ENCODE results near the gene C22orf42. TPM values are rescaled to one million over a fixed set of nuclear protein-coding genes. Genes with fewer than 3 reads are reported as not detected.
"Not testable (repeated sequence)": the region's sequence is repeated elsewhere in the genome, so short reads cannot be mapped to it uniquely, and the experiment has no call there.

The C22orf42 gene
- total RNA-seq, 4 donors from 2014 or later = not detected

- H3K4me3 ChIP-seq = no peak overlapping the region
- in situ Hi-C loops (cut with MboI; ENCODE audit: low sequenced_read_pairs in 4 of 4) = no loop called here
These were observed 16.0 kb upstream of the C22orf42 start for GRCh38 chr22:32175115-32175514.

GRCh38 chr22:32165681-32166080 lies 6.6 kb upstream of the C22orf42 start:
- ATAC-seq = no peak
- Histone ChIP-seq H3K4me3 (no peak overlapping the region), H3K27ac (no peak overlapping the region), H3K4me1 (no peaks in the 10 kb centered on the region), H3K9me3 (no peaks in the 10 kb centered on the region), H3K36me3 (no peaks in the 10 kb centered on the region), H3K27me3 (peaks cover 0 to 4% (median 2%) of the 10 kb centered on the region in 3 donors)
- TF ChIP-seq POLR2A (IDR thresholded peaks at IDR 0.05) (no peak), CTCF (IDR thresholded peaks at IDR 0.05 in 4 of 5, conservative IDR thresholded peaks at IDR 0.05 in 1 of 5) (no peak)
- intact Hi-C loops (cut with DNase I; ENCODE audit: low total_unique reads) = no loop called here
- no peak for DNase-seq
- in situ Hi-C loops (cut with MboI; ENCODE audit: low sequenced_read_pairs in 4 of 4) = no loop called here

More at GRCh38 chr22:32175115-32175514, 16.0 kb upstream of the C22orf42 start:
- no peaks in the 10 kb centered on the region for H3K36me3 ChIP-seq
- no peak for DNase-seq
- no peaks in the 10 kb centered on the region for H3K9me3 ChIP-seq
- H3K4me1 ChIP-seq = no peaks in the 10 kb centered on the region
- H3K27ac ChIP-seq = no peak overlapping the region
- intact Hi-C loops (cut with DNase I; ENCODE audit: low total_unique reads) = no loop called here
- no peak for TF ChIP-seq CTCF (IDR thresholded peaks at IDR 0.05 in 4 of 5, conservative IDR thresholded peaks at IDR 0.05 in 1 of 5)
- no peak for TF ChIP-seq POLR2A (IDR thresholded peaks at IDR 0.05)
- peaks cover 21 to 28% (median 27%) of the 10 kb centered on the region in 3 donors for H3K27me3 ChIP-seq
- no peak for ATAC-seq

- intact Hi-C loops (cut with DNase I; ENCODE audit: low total_unique reads) (no loop called here), in situ Hi-C loops (cut with MboI; ENCODE audit: low sequenced_read_pairs in 4 of 4) (no loop called here)
- no peak for DNase-seq
- Histone ChIP-seq H3K9me3 (no peaks in the 10 kb centered on the region), H3K4me1 (no peaks in the 10 kb centered on the region), H3K27me3 (peaks cover 0 to 4% (median 3%) of the 10 kb centered on the region in 3 donors), H3K4me3 (no peak overlapping the region), H3K27ac (no peak overlapping the region), H3K36me3 (no peaks in the 10 kb centered on the region)
- TF ChIP-seq POLR2A (IDR thresholded peaks at IDR 0.05) (no peak), CTCF (IDR thresholded peaks at IDR 0.05 in 4 of 5, conservative IDR thresholded peaks at IDR 0.05 in 1 of 5) (no peak)
- ATAC-seq = no peak
These were observed 5.2 kb upstream of the C22orf42 start for GRCh38 chr22:32164075-32164860.

- H3K9me3 ChIP-seq; H3K4me3 ChIP-seq; H3K27ac ChIP-seq; in situ Hi-C loops (cut with MboI; ENCODE audit: low sequenced_read_pairs in 4 of 4); H3K36me3 ChIP-seq; DNase-seq; H3K4me1 ChIP-seq; ATAC-seq; intact Hi-C loops (cut with DNase I; ENCODE audit: low total_unique reads): not testable (repeated sequence)
- H3K27me3 ChIP-seq = peaks cover 0 to 10% (median 3%) of the 10 kb centered on the region in 3 donors
These were observed 1.3 kb upstream of the C22orf42 start for GRCh38 chr22:32160411-32160810.

GRCh38 chr22:32157632-32158031 lies 1.5 kb downstream of the C22orf42 start:
- DNase-seq; H3K27ac ChIP-seq; H3K4me1 ChIP-seq; H3K4me3 ChIP-seq; intact Hi-C loops (cut with DNase I; ENCODE audit: low total_unique reads); ATAC-seq; H3K9me3 ChIP-seq; H3K36me3 ChIP-seq; in situ Hi-C loops (cut with MboI; ENCODE audit: low sequenced_read_pairs in 4 of 4): not testable (repeated sequence)
- peaks cover 0 to 10% (median 0%) of the 10 kb centered on the region in 3 donors for H3K27me3 ChIP-seq

GRCh38 chr22:32154727-32155126 lies 4.4 kb downstream of the C22orf42 start:
- ATAC-seq; H3K4me3 ChIP-seq; in situ Hi-C loops (cut with MboI; ENCODE audit: low sequenced_read_pairs in 4 of 4); H3K27me3 ChIP-seq; H3K9me3 ChIP-seq; DNase-seq; intact Hi-C loops (cut with DNase I; ENCODE audit: low total_unique reads); H3K4me1 ChIP-seq; H3K27ac ChIP-seq; H3K36me3 ChIP-seq: not testable (repeated sequence)

- H3K27ac ChIP-seq; in situ Hi-C loops (cut with MboI; ENCODE audit: low sequenced_read_pairs in 4 of 4); DNase-seq; intact Hi-C loops (cut with DNase I; ENCODE audit: low total_unique reads); ATAC-seq; H3K27me3 ChIP-seq; H3K4me3 ChIP-seq; H3K4me1 ChIP-seq; H3K36me3 ChIP-seq; H3K9me3 ChIP-seq: not testable (repeated sequence)
These were observed 7.5 kb downstream of the C22orf42 start for GRCh38 chr22:32151641-32152040.

GRCh38 chr22:32150647-32151046 lies 8.5 kb downstream of the C22orf42 start:
- H3K9me3 ChIP-seq; in situ Hi-C loops (cut with MboI; ENCODE audit: low sequenced_read_pairs in 4 of 4); H3K4me3 ChIP-seq; DNase-seq; H3K4me1 ChIP-seq; ATAC-seq; intact Hi-C loops (cut with DNase I; ENCODE audit: low total_unique reads); H3K36me3 ChIP-seq; H3K27ac ChIP-seq; H3K27me3 ChIP-seq: not testable (repeated sequence)

- H3K4me1 ChIP-seq; ATAC-seq; H3K9me3 ChIP-seq; DNase-seq; H3K27me3 ChIP-seq; intact Hi-C loops (cut with DNase I; ENCODE audit: low total_unique reads); H3K27ac ChIP-seq; H3K4me3 ChIP-seq; in situ Hi-C loops (cut with MboI; ENCODE audit: low sequenced_read_pairs in 4 of 4); H3K36me3 ChIP-seq: not testable (repeated sequence)
These were observed 10.7 kb downstream of the C22orf42 start for GRCh38 chr22:32148372-32148771.
